Measurements from ENCODE around the gene EHBP1. TPM values are rescaled to one million over a fixed set of nuclear protein-coding genes. Genes with fewer than 3 reads are reported as not detected.
"Not testable (repeated sequence)": the region's sequence is repeated elsewhere in the genome, so short reads cannot be mapped to it uniquely, and the experiment has no call there.

Gene EHBP1
- total RNA-seq, 4 donors from 2014 or later, result 11.1 to 19.0 (median 15.4) TPM

GRCh38 chr2:62743506-62743905 lies 38.0 kb downstream of the EHBP1 start:
- Histone ChIP-seq H3K27ac (no peak overlapping the region), H3K4me1 (no peaks in the 10 kb centered on the region), H3K4me3 (no peak overlapping the region), H3K27me3 (no peaks in the 10 kb centered on the region), H3K36me3 (no peaks in the 10 kb centered on the region), H3K9me3 (no peaks in the 10 kb centered on the region)
- in situ Hi-C loops (cut with MboI; ENCODE audit: low sequenced_read_pairs in 4 of 4), result no loop called here
- DNase-seq (no peak), ATAC-seq (no peak)
- TF ChIP-seq CTCF (IDR thresholded peaks at IDR 0.05 in 4 of 5, conservative IDR thresholded peaks at IDR 0.05 in 1 of 5) (no peak), POLR2A (IDR thresholded peaks at IDR 0.05) (no peak)
- intact Hi-C loops (cut with DNase I; ENCODE audit: low total_unique reads), result no loop called here

GRCh38 chr2:62744603-62745002 lies 39.1 kb downstream of the EHBP1 start:
- Histone ChIP-seq H3K9me3 (no peaks in the 10 kb centered on the region), H3K4me1 (no peaks in the 10 kb centered on the region), H3K27me3 (no peaks in the 10 kb centered on the region), H3K4me3 (no peak overlapping the region), H3K27ac (no peak overlapping the region), H3K36me3 (no peaks in the 10 kb centered on the region)
- intact Hi-C loops (cut with DNase I; ENCODE audit: low total_unique reads) (no loop called here), in situ Hi-C loops (cut with MboI; ENCODE audit: low sequenced_read_pairs in 4 of 4) (no loop called here)
- ATAC-seq (no peak), DNase-seq (no peak)
- TF ChIP-seq POLR2A (IDR thresholded peaks at IDR 0.05) (no peak), CTCF (IDR thresholded peaks at IDR 0.05 in 4 of 5, conservative IDR thresholded peaks at IDR 0.05 in 1 of 5) (no peak)

GRCh38 chr2:62745891-62746481 lies 40.5 kb downstream of the EHBP1 start:
- Histone ChIP-seq H3K27me3 (no peaks in the 10 kb centered on the region), H3K4me1 (no peaks in the 10 kb centered on the region), H3K36me3 (no peaks in the 10 kb centered on the region), H3K4me3 (no peak overlapping the region), H3K9me3 (no peaks in the 10 kb centered on the region), H3K27ac (no peak overlapping the region)
- ATAC-seq (no peak), DNase-seq (no peak)
- TF ChIP-seq POLR2A (IDR thresholded peaks at IDR 0.05) (no peak), CTCF (IDR thresholded peaks at IDR 0.05 in 4 of 5, conservative IDR thresholded peaks at IDR 0.05 in 1 of 5) (no peak)
- in situ Hi-C loops (cut with MboI; ENCODE audit: low sequenced_read_pairs in 4 of 4), result no loop called here
- intact Hi-C loops (cut with DNase I; ENCODE audit: low total_unique reads), result no loop called here

- Histone ChIP-seq H3K4me3 (no peak overlapping the region), H3K27me3 (no peaks in the 10 kb centered on the region), H3K27ac (no peak overlapping the region), H3K4me1 (no peaks in the 10 kb centered on the region), H3K36me3 (no peaks in the 10 kb centered on the region), H3K9me3 (no peaks in the 10 kb centered on the region)
- ATAC-seq, result no peak
- TF ChIP-seq CTCF (IDR thresholded peaks at IDR 0.05 in 4 of 5, conservative IDR thresholded peaks at IDR 0.05 in 1 of 5) (no peak), POLR2A (IDR thresholded peaks at IDR 0.05) (no peak)
- DNase-seq, result no peak
- intact Hi-C loops (cut with DNase I; ENCODE audit: low total_unique reads) (no loop called here), in situ Hi-C loops (cut with MboI; ENCODE audit: low sequenced_read_pairs in 4 of 4) (no loop called here)
Measured at GRCh38 chr2:62747169-62747568, 41.7 kb downstream of the EHBP1 start.

GRCh38 chr2:62747876-62748275 lies 42.4 kb downstream of the EHBP1 start:
- Histone ChIP-seq H3K9me3 (no peaks in the 10 kb centered on the region), H3K27me3 (no peaks in the 10 kb centered on the region), H3K27ac (no peak overlapping the region), H3K36me3 (no peaks in the 10 kb centered on the region), H3K4me1 (no peaks in the 10 kb centered on the region), H3K4me3 (no peak overlapping the region)
- in situ Hi-C loops (cut with MboI; ENCODE audit: low sequenced_read_pairs in 4 of 4) (no loop called here), intact Hi-C loops (cut with DNase I; ENCODE audit: low total_unique reads) (no loop called here)
- DNase-seq (no peak), ATAC-seq (no peak)
- TF ChIP-seq POLR2A (IDR thresholded peaks at IDR 0.05) (no peak), CTCF (IDR thresholded peaks at IDR 0.05 in 4 of 5, conservative IDR thresholded peaks at IDR 0.05 in 1 of 5) (no peak)

- H3K27me3 ChIP-seq; H3K9me3 ChIP-seq; in situ Hi-C loops (cut with MboI; ENCODE audit: low sequenced_read_pairs in 4 of 4); intact Hi-C loops (cut with DNase I; ENCODE audit: low total_unique reads); H3K27ac ChIP-seq; ATAC-seq; H3K36me3 ChIP-seq; DNase-seq; H3K4me3 ChIP-seq; H3K4me1 ChIP-seq: not testable (repeated sequence)
Measured at GRCh38 chr2:62749111-62749510, 43.6 kb downstream of the EHBP1 start.

Data from gastrocnemius medialis (tissue), 4 donors.